Measurements from ENCODE around the gene GUK1.
A peak's percentile ranks its signal among the peaks of the same experiment; 100 is the strongest.
"Not testable (repeated sequence)": the region's sequence is repeated elsewhere in the genome, so short reads cannot be mapped to it uniquely, and the experiment has no call there.

The GUK1 gene

GRCh38 chr1:228105270-228105995 is 34.6 kb upstream of the GUK1 start:
- no peak for DNase-seq

DNA sequence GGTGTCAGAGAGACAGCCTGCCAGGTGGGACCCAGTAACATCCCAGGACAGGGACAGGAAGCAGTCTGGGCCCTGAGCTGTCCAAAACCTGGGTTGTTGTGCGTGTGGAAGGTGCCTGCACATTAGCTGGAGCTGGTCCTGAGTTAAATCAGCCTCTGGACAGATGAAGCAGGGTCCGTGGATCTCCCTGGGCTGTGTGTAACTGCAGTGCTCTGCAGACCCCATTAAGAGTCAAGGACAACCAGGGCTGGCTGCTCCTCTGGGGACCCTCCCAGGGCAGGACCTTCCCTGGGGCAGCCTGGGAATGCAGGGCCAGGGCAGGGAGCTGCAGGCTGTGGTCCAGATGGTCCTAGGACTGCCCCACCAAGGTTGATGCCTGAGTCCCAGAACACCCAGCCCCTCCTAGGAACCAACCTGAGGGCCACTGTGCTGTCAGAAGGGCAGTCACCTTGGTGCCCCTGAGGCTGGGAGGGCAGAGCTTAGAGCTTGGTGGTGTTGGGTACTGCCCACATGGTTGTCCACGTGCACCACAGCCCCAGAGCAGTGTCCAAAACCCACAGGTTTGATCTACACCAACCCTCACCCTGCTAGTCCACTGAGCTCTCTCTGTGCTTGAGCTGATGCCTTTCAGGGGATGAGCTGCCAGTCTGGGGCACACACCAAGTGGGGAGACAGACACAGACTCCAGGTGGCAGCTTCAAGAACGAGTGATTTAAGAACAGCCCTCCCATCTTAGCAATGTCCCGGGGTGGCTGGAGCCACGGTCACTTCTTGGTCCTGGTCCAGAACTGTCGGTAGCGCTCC is 33.9 kb upstream of the GUK1 start:
- DNase-seq, result no peak

- no peak for DNase-seq
These were observed 33.4 kb upstream of the GUK1 start for GRCh38 chr1:228106800-228107054.

DNA sequence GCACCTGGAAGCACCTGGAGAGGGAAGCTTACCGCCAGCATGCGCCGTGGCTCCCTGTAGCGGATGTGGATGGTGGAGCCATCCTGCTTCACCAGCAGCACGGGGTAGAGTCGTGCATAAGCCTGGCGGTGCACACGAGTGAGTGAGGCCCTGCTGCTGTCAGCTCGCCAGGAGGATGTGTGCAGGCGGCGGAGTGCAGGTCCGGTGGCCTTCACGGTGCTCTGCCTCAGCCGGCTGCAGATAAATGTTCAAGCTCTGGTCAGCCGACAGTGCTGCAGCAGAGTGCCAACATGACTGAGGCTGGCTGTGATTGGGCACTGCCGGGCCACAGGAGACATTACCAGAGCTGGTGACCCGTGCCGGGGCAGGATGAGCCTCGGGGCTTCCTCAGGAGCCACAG is 32.4 kb upstream of the GUK1 start:
- DNase-seq, result no peak

- DNase-seq, result no peak
These were observed 31.9 kb upstream of the GUK1 start for GRCh38 chr1:228108055-228108690.

DNA sequence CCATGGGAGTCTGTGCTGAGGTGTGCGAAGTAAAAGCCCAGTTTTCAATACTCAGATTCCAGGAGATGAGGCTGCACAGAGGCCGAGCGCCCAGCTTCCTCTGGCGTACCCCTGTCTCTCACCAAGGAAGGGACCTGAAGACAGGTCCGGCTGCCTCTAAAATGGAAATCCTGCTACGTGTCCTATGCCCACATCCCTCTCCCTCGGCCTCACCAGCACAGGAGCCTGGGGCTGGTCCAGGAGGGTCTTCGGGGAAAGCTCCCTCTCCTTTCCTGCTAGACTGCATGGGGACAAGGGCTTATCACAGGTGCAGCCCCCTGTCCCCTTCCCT is 31.4 kb upstream of the GUK1 start:
- no peak for DNase-seq

GRCh38 chr1:228109073-228109961 is 30.8 kb upstream of the GUK1 start, which contains the start of gene MRPL55:
Gene MRPL55 (minus strand): TSS chr1:228109299. CDS start chr1:228108260, 1,039 bp downstream.
- DNase-seq, result peak; percentile 96

- peak; percentile 37 for DNase-seq
These were observed 30.1 kb upstream of the GUK1 start for GRCh38 chr1:228109962-228110488.

GRCh38 chr1:228110556-228110955 is 29.5 kb upstream of the GUK1 start:
- no peak for DNase-seq

DNA sequence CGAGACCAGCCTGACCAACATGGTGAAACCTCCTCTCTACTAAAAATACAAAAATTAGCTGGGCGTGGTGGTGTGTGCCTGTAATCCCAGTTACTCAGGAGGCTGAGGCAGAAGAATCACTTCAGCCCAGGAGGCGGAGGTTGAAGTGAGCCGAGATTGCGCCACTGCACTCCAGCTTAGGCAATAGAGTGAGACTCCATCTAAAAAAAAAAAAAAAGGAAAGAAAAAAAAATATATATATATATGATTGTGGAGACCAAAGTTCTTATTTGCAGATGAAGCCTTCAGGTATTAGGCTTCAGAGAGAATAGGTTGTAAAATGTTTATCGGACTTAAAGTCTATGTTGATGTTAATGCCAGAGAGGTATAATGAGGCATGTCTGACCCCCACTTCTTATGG is 28.8 kb upstream of the GUK1 start:
- not testable (repeated sequence) for DNase-seq

DNA sequence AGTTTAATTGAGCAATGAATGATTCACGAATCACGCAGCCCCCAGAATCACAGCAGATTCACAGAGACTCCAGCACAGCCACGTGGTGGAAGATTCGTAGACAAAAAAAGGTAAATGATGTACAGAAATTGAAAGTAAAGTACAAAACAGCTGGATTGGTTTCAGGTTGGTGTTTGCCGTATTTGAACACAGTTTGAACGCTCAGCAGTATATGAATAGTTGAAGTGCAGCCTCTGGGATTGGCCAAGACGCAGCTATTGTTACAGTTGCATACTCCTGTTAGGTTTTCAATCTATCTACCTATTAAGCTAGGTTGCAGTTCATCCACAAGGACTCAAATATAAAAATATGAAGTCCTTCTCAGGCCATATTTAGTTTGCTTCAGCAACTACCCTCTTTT is 27.9 kb upstream of the GUK1 start:
- DNase-seq, result no peak

DNA sequence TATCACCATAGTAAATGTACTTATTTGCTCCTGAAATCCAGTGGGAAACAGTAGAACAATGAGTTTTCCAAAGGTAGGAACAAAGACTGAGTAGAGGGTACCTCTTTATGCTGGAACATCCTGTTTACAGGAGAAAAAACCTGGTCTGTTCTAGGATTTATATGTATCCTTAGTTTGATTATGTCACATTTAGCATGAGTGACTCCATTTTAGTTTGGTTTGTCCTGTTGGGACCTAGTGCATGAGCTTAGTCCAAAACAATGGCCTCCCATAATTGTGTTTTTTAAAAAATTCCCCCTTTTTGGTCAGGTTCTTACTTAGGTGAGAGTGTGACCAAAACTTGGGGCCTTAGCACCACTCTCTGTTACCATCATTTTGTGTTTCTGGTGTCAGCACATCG is 27.5 kb upstream of the GUK1 start:
- no peak for DNase-seq

DNA sequence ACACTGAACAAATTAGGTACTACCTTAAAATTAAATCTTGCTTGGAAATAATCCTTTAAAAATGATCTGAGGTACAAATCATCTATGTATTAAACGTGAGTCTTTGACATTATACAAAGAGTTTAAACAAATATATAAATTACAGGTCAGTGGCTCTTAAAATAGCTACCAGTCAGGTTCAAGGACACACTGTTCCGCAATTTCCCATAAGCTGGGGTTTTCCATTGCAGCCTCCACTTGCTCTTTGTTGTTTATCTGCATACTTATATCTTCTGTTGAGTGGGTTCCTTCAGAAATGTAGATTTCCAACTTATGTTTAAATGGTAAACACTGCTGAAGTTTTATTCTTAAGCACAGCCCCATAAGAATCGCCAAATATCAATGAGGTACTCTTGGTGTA is 25.3 kb upstream of the GUK1 start:
- DNase-seq, result no peak

DNA sequence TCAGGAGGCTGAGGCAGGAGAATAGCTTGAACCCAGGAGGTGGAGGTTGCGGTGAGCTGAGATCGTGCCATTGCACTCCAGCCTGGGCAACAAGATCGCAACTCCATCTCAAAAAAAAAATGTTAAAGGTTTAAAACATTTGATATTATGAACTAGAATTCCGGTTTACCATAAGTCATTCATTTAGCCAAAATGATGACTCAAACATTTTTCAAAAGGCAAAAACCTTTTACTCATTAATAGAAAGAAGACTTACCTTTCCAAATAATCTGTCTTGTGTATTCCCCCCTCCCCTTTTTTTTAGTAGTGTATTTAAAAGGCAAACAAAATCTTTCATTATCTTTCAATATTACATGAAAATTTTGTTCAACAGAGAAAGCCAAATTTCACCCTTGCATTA is 22.7 kb upstream of the GUK1 start:
- DNase-seq, result no peak

DNA sequence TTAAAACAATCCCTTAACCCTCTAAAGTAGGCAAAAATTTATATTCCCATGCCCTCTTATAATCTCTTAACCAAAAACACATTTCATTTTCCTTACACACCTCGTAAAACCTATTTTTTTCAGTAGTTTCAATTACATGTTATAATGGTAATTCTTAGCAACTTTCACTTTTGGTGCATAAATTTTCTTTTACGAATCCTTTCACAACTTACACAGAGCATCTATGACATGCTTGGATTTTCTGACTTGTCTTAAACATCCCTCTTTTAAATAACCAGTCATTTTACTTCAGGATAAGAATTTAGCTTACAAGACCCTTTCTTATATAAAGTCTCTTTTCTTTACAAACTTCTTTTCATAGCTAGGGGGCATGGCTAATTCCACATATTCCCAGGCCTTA is 22.0 kb upstream of the GUK1 start:
- DNase-seq, result no peak

- no peak for DNase-seq
These were observed 19.7 kb upstream of the GUK1 start for GRCh38 chr1:228120351-228120750.

GRCh38 chr1:228120857-228121489 is 19.1 kb upstream of the GUK1 start:
- DNase-seq, result no peak

DNA sequence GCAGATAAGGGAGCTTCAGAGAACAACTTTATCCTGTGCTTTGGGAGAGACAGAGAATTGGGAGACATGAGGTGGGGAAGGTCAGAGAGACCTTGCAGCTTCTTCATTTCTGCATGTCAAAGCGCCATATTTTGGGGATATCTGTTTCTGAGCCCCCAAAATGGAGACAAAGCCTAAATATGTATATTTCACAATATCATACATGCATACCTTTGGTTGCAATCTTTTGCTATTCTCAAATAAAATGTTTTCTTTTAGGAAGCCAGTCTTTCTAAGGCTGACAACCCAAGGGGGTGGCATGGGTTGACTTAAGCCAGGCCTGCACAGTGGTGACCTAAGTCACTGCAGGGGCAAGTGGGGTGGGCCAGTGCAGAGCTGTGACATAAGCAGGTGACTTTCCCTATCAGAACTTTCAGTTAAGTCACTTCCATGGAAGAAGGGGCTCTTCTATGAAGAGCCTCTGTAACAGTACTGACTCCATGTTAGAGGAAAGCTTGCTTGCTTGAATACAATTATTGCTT is 17.1 kb upstream of the GUK1 start:
- DNase-seq, result no peak

DNA sequence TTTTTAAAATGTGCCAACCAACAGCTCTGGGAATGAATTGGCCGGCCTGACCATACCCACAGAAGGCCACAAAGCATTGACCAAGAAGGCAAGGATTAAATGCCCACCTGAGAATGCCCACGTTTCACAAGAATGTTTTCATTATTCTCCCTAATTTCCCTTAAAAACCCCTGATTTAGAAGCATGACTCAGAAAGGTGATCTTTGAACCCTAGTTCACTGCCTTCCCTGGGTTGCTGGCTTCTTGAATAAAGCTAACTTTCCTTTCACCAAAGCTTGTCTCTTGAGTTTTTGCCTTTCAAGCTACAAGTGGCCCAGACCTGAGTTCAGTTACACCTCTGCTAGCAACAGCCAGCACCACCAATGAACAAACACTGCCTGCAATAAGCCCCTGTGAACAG is 16.6 kb upstream of the GUK1 start:
- no peak for DNase-seq

DNA sequence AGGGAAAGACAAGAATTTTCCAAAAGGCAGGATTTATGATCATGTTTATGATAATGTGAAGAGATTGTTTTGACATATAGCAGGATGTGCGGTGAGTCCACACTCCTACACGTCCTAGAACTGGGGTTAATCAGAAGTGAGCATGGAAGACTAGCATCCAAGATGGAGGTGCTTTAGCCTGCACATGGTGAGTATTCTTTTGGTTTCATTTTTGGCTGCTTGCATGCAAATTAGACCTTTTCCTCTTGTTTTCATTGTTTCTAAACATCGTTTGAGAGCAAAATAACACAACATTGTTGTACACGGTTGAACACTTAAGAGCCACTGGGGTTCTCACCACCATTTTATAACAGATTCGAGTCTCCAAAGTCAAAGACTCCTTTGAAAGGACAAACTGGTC is 14.9 kb upstream of the GUK1 start:
- DNase-seq, result no peak

GRCh38 chr1:228131766-228132165 is 8.3 kb upstream of the GUK1 start:
- no peak for DNase-seq

- DNase-seq, result no peak
These were observed 5.5 kb upstream of the GUK1 start for GRCh38 chr1:228134591-228134990.
